Occipital lobe (tissue), 2 donors: ENCODE measurements around the gene DCAF6. TPM values are rescaled to one million over a fixed set of nuclear protein-coding genes. Genes with fewer than 3 reads are reported as not detected.

Experiments
- DNase-seq: peaks from one replicate; lab custom pipeline; 2025; lab: John Stamatoyannopoulos, UW
- total RNA-seq: library from RNA; depleted of rRNA; stranded (reverse); fragments of >200 nt; gene quantifications from one replicate; pipeline ENCODE4 v1.2.3, GENCODE V29; 2014

The DCAF6 gene
- total RNA-seq, 1 donor from 2014 or later: 71.3 TPM

- DNase-seq: no peak
Measured at GRCh38 chr1:167964646-167965045, 28.2 kb downstream of the DCAF6 start.

GRCh38 chr1:167966050-167966449, 29.6 kb downstream of the DCAF6 start:
- no peak for DNase-seq

GRCh38 chr1:167968569-167968968, 32.1 kb downstream of the DCAF6 start:
- no peak for DNase-seq

- DNase-seq: no peak
Measured at GRCh38 chr1:167973832-167974231, 37.3 kb downstream of the DCAF6 start.

GRCh38 chr1:167974698-167975097, 38.2 kb downstream of the DCAF6 start:
- DNase-seq: no peak

- no peak for DNase-seq
Measured at GRCh38 chr1:167977245-167977644, 40.8 kb downstream of the DCAF6 start.

GRCh38 chr1:167981933-167982332, 45.5 kb downstream of the DCAF6 start:
- no peak for DNase-seq

- DNase-seq: no peak
Measured at GRCh38 chr1:167983797-167984420, 47.4 kb downstream of the DCAF6 start.

GRCh38 chr1:167984886-167985489, 48.5 kb downstream of the DCAF6 start:
- no peak for DNase-seq

GRCh38 chr1:167987174-167987573, 50.7 kb downstream of the DCAF6 start:
- DNase-seq: no peak

- no peak for DNase-seq
Measured at GRCh38 chr1:167991546-167991945, 55.1 kb downstream of the DCAF6 start.

GRCh38 chr1:167993720-167994119, 57.2 kb downstream of the DCAF6 start:
- DNase-seq: no peak

- no peak for DNase-seq
Measured at GRCh38 chr1:167994560-167994959, 58.1 kb downstream of the DCAF6 start.

- DNase-seq: no peak
Measured at GRCh38 chr1:167995038-167995437, 58.6 kb downstream of the DCAF6 start.

GRCh38 chr1:167996266-167996665, 59.8 kb downstream of the DCAF6 start:
- DNase-seq: no peak

- DNase-seq: no peak
Measured at GRCh38 chr1:167997037-167997575, 60.6 kb downstream of the DCAF6 start.

GRCh38 chr1:167999877-168000276, 63.4 kb downstream of the DCAF6 start:
- no peak for DNase-seq

GRCh38 chr1:168000656-168001055, 64.2 kb downstream of the DCAF6 start:
- DNase-seq: no peak

- DNase-seq: no peak
Measured at GRCh38 chr1:168001213-168001612, 64.7 kb downstream of the DCAF6 start.

- DNase-seq: no peak
Measured at GRCh38 chr1:168004531-168004930, 68.0 kb downstream of the DCAF6 start.

GRCh38 chr1:168005529-168005928, 69.0 kb downstream of the DCAF6 start:
- no peak for DNase-seq

GRCh38 chr1:168007691-168008090, 71.2 kb downstream of the DCAF6 start:
- no peak for DNase-seq

GRCh38 chr1:168008595-168008994, 72.1 kb downstream of the DCAF6 start:
- DNase-seq: no peak
